ENCODE data around the gene ATP10A. TPM values are rescaled to one million over a fixed set of nuclear protein-coding genes. Genes with fewer than 3 reads are reported as not detected.

The ATP10A gene
- total RNA-seq, 3 donors from 2014 or later: 6.4 to 17.4 (median 7.2) TPM

DNA sequence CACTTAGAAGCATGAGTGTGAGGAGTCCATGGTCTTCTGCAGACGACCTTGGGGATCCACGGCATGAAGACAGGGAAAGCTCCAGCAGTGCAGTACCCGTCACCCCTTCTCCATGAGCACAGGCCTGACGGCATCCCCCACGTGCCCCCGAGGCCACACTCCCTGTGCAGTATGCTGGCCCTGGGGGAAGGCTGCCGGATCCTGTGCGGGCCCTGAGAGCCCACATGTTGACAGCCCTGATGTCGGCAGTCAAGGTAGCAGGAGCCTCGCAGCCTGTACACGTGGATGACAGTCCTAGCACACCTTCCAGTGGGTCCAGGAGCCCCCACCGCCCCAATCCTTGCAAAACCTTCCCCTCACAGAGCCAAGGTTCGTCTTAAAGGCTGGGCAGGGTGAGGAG, 195.3 kb downstream of the ATP10A start:
- Histone ChIP-seq H3K4me3 (no peak overlapping the region), H3K9me3 (no peaks in the 10 kb centered on the region), H3K4me1 (peaks cover 2 to 5% of the 10 kb centered on the region in 2 donors), H3K27me3 (no peaks in the 10 kb centered on the region), H3K27ac (no peak overlapping the region), H3K36me3 (no peaks in the 10 kb centered on the region)
- no peak for DNase-seq (ENCODE audit: low spot score in 2 of 2)
- intact Hi-C loops (cut with DNase I; ENCODE audit: low total_unique reads): no loop called here
- TF ChIP-seq CTCF (IDR thresholded peaks at IDR 0.05): no peak
- no peak for TF ChIP-seq POLR2AphosphoS5 (IDR thresholded peaks at IDR 0.05)
- TF ChIP-seq POLR2A (IDR thresholded peaks at IDR 0.05): no peak

GRCh38 chr15:25665913-25666312, 197.2 kb downstream of the ATP10A start:
- Histone ChIP-seq H3K27ac (no peak overlapping the region), H3K27me3 (no peaks in the 10 kb centered on the region), H3K36me3 (no peaks in the 10 kb centered on the region), H3K4me1 (peaks cover under 1 to 5% of the 10 kb centered on the region in 2 donors), H3K9me3 (no peaks in the 10 kb centered on the region), H3K4me3 (no peak overlapping the region)
- no peak for DNase-seq (ENCODE audit: low spot score in 2 of 2)
- intact Hi-C loops (cut with DNase I; ENCODE audit: low total_unique reads): no loop called here
- TF ChIP-seq POLR2A (IDR thresholded peaks at IDR 0.05) (no peak), POLR2AphosphoS5 (IDR thresholded peaks at IDR 0.05) (no peak), CTCF (IDR thresholded peaks at IDR 0.05) (no peak)

DNA sequence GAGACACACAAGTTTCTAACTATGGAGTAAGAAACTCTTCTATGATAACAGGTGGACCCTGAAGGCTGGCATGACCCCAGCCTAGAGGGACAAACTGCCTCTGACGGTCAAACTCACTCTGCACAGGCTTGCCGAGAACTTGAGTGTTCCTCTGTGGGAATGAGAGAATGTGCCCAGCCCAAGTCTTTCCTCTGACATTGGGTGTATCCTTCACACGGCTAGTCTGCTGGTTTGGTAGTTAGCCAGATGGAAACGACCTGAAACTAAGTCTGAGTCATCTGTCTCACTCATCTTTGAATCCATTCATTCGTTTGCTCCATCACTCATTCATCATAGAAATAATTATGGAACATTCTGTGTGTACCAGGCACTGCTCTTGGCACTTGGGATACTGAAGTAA, 198.4 kb downstream of the ATP10A start:
- TF ChIP-seq CTCF (IDR thresholded peaks at IDR 0.05) (no peak), POLR2A (IDR thresholded peaks at IDR 0.05) (no peak), POLR2AphosphoS5 (IDR thresholded peaks at IDR 0.05) (no peak)
- Histone ChIP-seq H3K27ac (no peak overlapping the region), H3K36me3 (no peaks in the 10 kb centered on the region), H3K9me3 (no peaks in the 10 kb centered on the region), H3K27me3 (no peaks in the 10 kb centered on the region), H3K4me1 (peaks cover 0 to 1% of the 10 kb centered on the region in 2 donors), H3K4me3 (no peak overlapping the region)
- intact Hi-C loops (cut with DNase I; ENCODE audit: low total_unique reads): no loop called here
- DNase-seq (ENCODE audit: low spot score in 2 of 2): no peak

DNA sequence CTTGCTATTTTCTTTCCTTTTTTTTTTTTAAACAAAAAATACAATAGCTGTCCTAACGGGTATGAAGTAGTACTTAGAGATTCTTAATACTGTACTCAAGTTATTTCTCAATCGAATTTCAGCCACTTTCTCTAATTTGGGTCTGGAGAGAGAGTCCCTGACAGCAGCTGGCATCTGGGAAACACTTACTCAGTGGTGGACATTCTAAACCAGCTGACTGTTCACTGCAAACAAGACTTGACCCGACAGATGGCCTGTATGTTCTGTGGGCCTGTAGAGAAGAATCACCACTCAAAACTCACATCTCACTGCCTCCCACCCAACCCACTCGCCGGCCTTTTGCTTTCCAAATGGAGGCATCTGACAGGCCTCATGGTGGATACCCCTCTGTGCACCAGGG, 199.6 kb downstream of the ATP10A start:
- Histone ChIP-seq H3K9me3 (no peaks in the 10 kb centered on the region), H3K4me3 (no peak overlapping the region), H3K4me1 (no peaks in the 10 kb centered on the region), H3K27ac (no peak overlapping the region), H3K27me3 (no peaks in the 10 kb centered on the region), H3K36me3 (no peaks in the 10 kb centered on the region)
- TF ChIP-seq POLR2AphosphoS5 (IDR thresholded peaks at IDR 0.05) (no peak), POLR2A (IDR thresholded peaks at IDR 0.05) (no peak), CTCF (IDR thresholded peaks at IDR 0.05) (no peak)
- no peak for DNase-seq (ENCODE audit: low spot score in 2 of 2)
- intact Hi-C loops (cut with DNase I; ENCODE audit: low total_unique reads): no loop called here

DNA sequence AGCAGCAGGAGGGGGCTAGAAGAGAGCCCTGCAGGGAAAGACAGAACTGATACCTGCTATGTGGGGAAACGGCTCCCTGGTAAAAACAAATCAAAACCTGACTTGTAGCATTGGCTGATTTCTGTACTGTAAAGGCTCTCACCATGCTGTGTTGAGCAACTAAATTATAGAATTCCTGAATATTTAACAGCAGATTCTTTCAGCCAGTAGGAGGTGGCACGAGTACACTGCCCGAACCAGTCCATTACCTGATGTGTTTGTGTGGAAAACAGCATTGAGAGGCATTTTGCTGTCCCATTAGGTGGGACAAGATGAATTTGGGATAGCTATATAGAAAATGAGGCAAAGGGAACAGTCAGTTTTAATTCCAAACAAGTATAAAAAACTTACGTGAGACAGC, 201.2 kb downstream of the ATP10A start:
- no peak for TF ChIP-seq POLR2AphosphoS5 (IDR thresholded peaks at IDR 0.05)
- TF ChIP-seq CTCF (IDR thresholded peaks at IDR 0.05): no peak
- no peak for TF ChIP-seq POLR2A (IDR thresholded peaks at IDR 0.05)
- Histone ChIP-seq H3K4me1 (no peaks in the 10 kb centered on the region), H3K4me3 (no peak overlapping the region), H3K27ac (no peak overlapping the region), H3K36me3 (no peaks in the 10 kb centered on the region), H3K9me3 (no peaks in the 10 kb centered on the region), H3K27me3 (no peaks in the 10 kb centered on the region)
- intact Hi-C loops (cut with DNase I; ENCODE audit: low total_unique reads): no loop called here
- no peak for DNase-seq (ENCODE audit: low spot score in 2 of 2)
